HepG2 (cell line): ENCODE results near the gene LDAH. TPM values are rescaled to one million over a fixed set of nuclear protein-coding genes. Genes with fewer than 3 reads are reported as not detected.

Experiments used
- ASH2L ChIP-seq: fragments of 300-600, 200-600 bp; sonication (generic); IDR thresholded peaks from 2 replicates; pipeline ENCODE4 v1.7.0; 2017; ENCODE audit warnings: low read depth, mild to moderate bottlenecking, moderate library complexity, mixed read lengths, low read length; ENCODE audit not compliant: insufficient read length
- GPN1 ChIP-seq: sonication (generic); formaldehyde crosslinking; IDR thresholded peaks from 2 replicates; pipeline ENCODE4 v1.5.1; 2020; ENCODE audit warnings: missing genetic modification reagents, borderline replicate concordance
- MED8 ChIP-seq: sonication (generic); formaldehyde crosslinking; IDR thresholded peaks from 2 replicates; pipeline ENCODE4 v1.8.1; 2023; ENCODE audit warnings: mild to moderate bottlenecking, missing genetic modification reagents; ENCODE audit not compliant: insufficient replicate concordance
- MYC ChIP-seq: sonication (generic); formaldehyde crosslinking; IDR thresholded peaks from 2 replicates; pipeline ENCODE4 v1.9.0; 2021; ENCODE audit warnings: missing genetic modification reagents, borderline replicate concordance
- NR2F1 ChIP-seq, 2 experiments: fragments of 450-650 bp in 1 of 2; formaldehyde crosslinking in 1 of 2; IDR thresholded peaks; 2 replicates each; pipeline versions ENCODE4 v1.5.0 to v1.6.1; 2016 to 2020; ENCODE audit warnings: mild to moderate bottlenecking in 1 of 2, missing compliant biosample characterization in 1 of 2, missing genetic modification reagents in 1 of 2, moderate library complexity in 1 of 2
- SNAI1 ChIP-seq: sonication (generic); formaldehyde crosslinking; IDR thresholded peaks from 2 replicates; pipeline ENCODE4 v1.5.0; 2020; ENCODE audit warnings: mild to moderate bottlenecking, missing genetic modification reagents, borderline replicate concordance
- TCF7L2 ChIP-seq: IDR thresholded peaks from 2 replicates; pipeline ENCODE4 v1.6.1; 2011; ENCODE audit warnings: mild to moderate bottlenecking, low read depth, low read length, moderate library complexity
- ZFP41 ChIP-seq: sonication (generic); formaldehyde crosslinking; IDR thresholded peaks from 2 replicates; pipeline ENCODE4 v1.4.0; 2020; ENCODE audit warnings: mild to moderate bottlenecking, missing genetic modification reagents, borderline replicate concordance
- ZFY ChIP-seq: sonication (generic); formaldehyde crosslinking; IDR thresholded peaks from 2 replicates; pipeline ENCODE4 v1.4.0; 2020; ENCODE audit warnings: missing genetic modification reagents
- ZMAT3 ChIP-seq: sonication (generic); formaldehyde crosslinking; conservative IDR thresholded peaks from 2 replicates; pipeline ENCODE4 v1.7.0; 2021; ENCODE audit warnings: missing genetic modification reagents
- ZNF138 ChIP-seq: sonication (generic); formaldehyde crosslinking; IDR thresholded peaks from 2 replicates; pipeline ENCODE4 v1.5.0; 2020; ENCODE audit warnings: mild to moderate bottlenecking, low read depth, missing genetic modification reagents
- ZNF160 ChIP-seq: sonication (generic); formaldehyde crosslinking; IDR thresholded peaks from 2 replicates; pipeline ENCODE4 v1.8.0; 2022; ENCODE audit warnings: mild to moderate bottlenecking, inconsistent platforms, missing genetic modification reagents
- ZNF335 ChIP-seq: sonication (generic); formaldehyde crosslinking; IDR thresholded peaks from 2 replicates; pipeline ENCODE4 v1.4.0; 2020; ENCODE audit warnings: missing genetic modification reagents
- ZNF720 ChIP-seq: sonication (generic); formaldehyde crosslinking; IDR thresholded peaks from 2 replicates; pipeline ENCODE4 v1.4.0; 2020; ENCODE audit warnings: missing genetic modification reagents
- polyA plus RNA-seq, 8 experiments: library from polyadenylated mRNA; depleted of rRNA in 3 of 8; stranded (reverse) in 7 of 8; unstranded in 1 of 8; fragments of >200 nt; fragmentation: Illumina TruSeq in 4 of 8; extraction: Trizol in 4 of 8; gene quantifications; 2 replicates each; pipeline versions ENCODE4 v1.2.1 to v1.2.3, GENCODE V29; 2011 to 2016; ENCODE audit warnings: low read depth in 4 of 8, missing spikeins in 1 of 8, mixed read lengths in 1 of 8; ENCODE audit not compliant: insufficient read depth in 1 of 8
- total RNA-seq, 5 experiments: library from RNA; depleted of rRNA; stranded (reverse); fragments of >200 nt; fragmentation: Illumina TruSeq; extraction: Trizol; gene quantifications; 2 replicates each; pipeline ENCODE4 v1.2.3, GENCODE V29; 2016; ENCODE audit warnings: low read depth in 1 of 5
- TF ChIP-seq, protein P1 (sequence below): sonication (generic); formaldehyde crosslinking; IDR thresholded peaks from one replicate; pipeline ENCODE4 v1.5.1; 2020; ENCODE audit warnings: mild to moderate bottlenecking, missing genetic modification reagents; ENCODE audit errors: not compliant biosample characterization
- TF ChIP-seq, protein P2 (sequence below): sonication (generic); formaldehyde crosslinking; IDR thresholded peaks from 2 replicates; pipeline ENCODE4 v1.4.0; 2020; ENCODE audit warnings: missing genetic modification reagents, borderline replicate concordance

LDAH gene
- total and polyA plus RNA-seq, 2 of the 13 experiments (the other 11 are each of a cell fraction or from before 2014, with no cell fraction given) = 28.8 to 46.2 TPM

DNA sequence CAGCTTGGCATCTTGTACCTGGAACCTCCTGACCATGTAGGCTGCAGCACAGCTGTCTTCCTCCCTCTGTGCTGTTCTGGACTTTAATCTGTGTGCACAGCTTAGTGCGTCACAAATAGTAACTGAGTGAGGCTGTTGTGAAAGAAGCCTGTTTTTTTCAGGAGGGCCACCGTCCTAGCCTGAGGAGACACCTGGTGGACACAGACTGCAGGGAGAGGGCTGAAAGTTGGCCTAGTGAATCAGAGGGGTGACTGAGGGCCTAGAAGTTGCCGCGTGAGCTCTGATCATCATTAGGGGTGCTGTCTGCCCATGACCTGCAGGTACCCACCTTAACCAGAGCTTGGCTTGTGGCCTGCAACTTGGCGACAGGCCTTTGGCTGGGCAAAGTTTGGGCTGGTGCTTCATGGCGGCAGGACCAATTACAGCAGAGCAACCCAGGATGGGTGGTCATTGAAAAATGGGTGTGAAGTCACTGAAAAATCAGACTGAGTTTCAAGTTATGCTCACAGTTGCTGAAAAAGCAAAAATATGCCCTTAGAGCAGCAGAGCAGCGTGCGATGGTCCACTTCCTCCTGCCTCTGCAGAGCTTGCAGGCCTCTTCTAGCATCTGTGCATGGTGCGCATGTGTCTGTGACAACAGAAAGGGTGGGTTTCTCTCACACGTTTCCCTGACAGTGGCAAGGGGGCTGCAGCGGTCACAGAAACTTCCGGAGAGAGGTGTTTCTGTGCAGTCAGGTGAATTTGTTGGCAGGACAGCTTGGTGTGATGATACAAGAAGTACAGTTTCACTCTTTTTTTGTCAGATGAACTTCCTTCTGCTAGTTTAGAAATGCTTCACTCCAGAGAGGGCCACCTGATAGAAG, 146.3 kb downstream of the LDAH start (continued):
- peak; percentile 85 for TF ChIP-seq ZNF335 (CRISPR knock-in tag)
- TF ChIP-seq, protein P1, sequence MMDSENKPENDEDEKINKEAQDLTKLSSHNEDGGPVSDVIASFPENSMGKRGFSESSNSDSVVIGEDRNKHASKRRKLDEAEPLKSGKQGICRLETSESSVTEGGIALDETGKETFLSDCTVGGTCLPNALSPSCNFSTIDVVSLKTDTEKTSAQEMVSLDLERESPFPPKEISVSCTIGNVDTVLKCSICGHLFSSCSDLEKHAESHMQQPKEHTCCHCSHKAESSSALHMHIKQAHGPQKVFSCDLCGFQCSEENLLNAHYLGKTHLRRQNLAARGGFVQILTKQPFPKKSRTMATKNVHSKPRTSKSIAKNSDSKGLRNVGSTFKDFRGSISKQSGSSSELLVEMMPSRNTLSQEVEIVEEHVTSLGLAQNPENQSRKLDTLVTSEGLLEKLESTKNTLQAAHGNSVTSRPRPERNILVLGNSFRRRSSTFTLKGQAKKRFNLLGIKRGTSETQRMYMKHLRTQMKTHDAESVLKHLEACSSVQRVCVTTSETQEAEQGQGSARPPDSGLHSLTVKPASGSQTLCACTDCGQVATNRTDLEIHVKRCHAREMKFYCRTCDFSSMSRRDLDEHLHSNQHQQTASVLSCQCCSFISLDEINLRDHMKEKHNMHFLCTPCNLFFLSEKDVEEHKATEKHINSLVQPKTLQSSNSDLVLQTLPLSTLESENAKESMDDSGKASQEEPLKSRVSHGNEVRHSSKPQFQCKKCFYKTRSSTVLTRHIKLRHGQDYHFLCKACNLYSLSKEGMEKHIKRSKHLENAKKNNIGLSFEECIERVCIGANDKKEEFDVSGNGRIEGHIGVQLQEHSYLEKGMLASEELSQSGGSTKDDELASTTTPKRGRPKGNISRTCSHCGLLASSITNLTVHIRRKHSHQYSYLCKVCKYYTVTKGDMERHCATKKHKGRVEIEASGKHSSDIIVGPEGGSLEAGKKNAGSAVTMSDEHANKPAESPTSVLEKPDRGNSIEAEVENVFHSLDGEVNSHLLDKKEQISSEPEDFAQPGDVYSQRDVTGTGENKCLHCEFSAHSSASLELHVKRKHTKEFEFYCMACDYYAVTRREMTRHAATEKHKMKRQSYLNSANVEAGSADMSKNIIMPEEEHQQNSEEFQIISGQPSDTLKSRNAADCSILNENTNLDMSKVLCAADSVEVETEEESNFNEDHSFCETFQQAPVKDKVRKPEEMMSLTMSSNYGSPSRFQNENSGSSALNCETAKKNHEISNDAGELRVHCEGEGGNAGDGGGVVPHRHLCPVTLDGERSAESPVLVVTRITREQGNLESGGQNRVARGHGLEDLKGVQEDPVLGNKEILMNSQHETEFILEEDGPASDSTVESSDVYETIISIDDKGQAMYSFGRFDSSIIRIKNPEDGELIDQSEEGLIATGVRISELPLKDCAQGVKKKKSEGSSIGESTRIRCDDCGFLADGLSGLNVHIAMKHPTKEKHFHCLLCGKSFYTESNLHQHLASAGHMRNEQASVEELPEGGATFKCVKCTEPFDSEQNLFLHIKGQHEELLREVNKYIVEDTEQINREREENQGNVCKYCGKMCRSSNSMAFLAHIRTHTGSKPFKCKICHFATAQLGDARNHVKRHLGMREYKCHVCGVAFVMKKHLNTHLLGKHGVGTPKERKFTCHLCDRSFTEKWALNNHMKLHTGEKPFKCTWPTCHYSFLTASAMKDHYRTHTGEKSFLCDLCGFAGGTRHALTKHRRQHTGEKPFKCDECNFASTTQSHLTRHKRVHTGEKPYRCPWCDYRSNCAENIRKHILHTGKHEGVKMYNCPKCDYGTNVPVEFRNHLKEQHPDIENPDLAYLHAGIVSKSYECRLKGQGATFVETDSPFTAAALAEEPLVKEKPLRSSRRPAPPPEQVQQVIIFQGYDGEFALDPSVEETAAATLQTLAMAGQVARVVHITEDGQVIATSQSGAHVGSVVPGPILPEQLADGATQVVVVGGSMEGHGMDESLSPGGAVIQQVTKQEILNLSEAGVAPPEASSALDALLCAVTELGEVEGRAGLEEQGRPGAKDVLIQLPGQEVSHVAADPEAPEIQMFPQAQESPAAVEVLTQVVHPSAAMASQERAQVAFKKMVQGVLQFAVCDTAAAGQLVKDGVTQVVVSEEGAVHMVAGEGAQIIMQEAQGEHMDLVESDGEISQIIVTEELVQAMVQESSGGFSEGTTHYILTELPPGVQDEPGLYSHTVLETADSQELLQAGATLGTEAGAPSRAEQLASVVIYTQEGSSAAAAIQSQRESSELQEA (CRISPR knock-in tag) = no peak
- TF ChIP-seq ZNF160 = 0 out of 2 replicates have a peak, but pooled peaks have one; percentile 28
- peak; percentile 64; the same call in 1 of the 2 replicates for TF ChIP-seq MYC
- peak; percentile 84 for TF ChIP-seq ZFY (CRISPR knock-in tag)
- TF ChIP-seq, protein P2, sequence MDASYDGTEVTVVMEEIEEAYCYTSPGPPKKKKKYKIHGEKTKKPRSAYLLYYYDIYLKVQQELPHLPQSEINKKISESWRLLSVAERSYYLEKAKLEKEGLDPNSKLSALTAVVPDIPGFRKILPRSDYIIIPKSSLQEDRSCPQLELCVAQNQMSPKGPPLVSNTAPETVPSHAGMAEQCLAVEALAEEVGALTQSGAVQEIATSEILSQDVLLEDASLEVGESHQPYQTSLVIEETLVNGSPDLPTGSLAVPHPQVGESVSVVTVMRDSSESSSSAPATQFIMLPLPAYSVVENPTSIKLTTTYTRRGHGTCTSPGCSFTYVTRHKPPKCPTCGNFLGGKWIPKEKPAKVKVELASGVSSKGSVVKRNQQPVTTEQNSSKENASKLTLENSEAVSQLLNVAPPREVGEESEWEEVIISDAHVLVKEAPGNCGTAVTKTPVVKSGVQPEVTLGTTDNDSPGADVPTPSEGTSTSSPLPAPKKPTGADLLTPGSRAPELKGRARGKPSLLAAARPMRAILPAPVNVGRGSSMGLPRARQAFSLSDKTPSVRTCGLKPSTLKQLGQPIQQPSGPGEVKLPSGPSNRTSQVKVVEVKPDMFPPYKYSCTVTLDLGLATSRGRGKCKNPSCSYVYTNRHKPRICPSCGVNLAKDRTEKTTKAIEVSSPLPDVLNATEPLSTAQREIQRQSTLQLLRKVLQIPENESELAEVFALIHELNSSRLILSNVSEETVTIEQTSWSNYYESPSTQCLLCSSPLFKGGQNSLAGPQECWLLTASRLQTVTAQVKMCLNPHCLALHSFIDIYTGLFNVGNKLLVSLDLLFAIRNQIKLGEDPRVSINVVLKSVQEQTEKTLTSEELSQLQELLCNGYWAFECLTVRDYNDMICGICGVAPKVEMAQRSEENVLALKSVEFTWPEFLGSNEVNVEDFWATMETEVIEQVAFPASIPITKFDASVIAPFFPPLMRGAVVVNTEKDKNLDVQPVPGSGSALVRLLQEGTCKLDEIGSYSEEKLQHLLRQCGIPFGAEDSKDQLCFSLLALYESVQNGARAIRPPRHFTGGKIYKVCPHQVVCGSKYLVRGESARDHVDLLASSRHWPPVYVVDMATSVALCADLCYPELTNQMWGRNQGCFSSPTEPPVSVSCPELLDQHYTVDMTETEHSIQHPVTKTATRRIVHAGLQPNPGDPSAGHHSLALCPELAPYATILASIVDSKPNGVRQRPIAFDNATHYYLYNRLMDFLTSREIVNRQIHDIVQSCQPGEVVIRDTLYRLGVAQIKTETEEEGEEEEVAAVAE = peak; percentile 88; the same call in 1 of the 2 replicates
- no peak for TF ChIP-seq GPN1 (CRISPR knock-in tag)
- TF ChIP-seq ZFP41 (CRISPR knock-in tag) = no peak
- TF ChIP-seq NR2F1 (CRISPR knock-in tag; IDR thresholded peaks at IDR 0.05) = 0 out of 4 replicates have a peak, but pooled peaks of 1 of the 2 experiments have one; percentile 41
- no peak for TF ChIP-seq ZNF138 (CRISPR knock-in tag)
- TF ChIP-seq ASH2L = peak; percentile 27
- TF ChIP-seq ZMAT3 (CRISPR knock-in tag) = peak; percentile 76
- no peak for TF ChIP-seq TCF7L2
- TF ChIP-seq MED8 = peak; percentile 71
- no peak for TF ChIP-seq ZNF720
- TF ChIP-seq SNAI1 (CRISPR knock-in tag) = peak; percentile 68; the same call in 1 of the 2 replicates
